GM12892 (cell line): ENCODE results near the gene SV2C.
A peak's percentile ranks its signal among the peaks of the same experiment; 100 is the strongest.

ENCODE experiments used
- DNase-seq: peaks from one replicate; pipeline ENCODE4 v3.0.0; 2011; ENCODE audit not compliant: insufficient read length
- FAIRE-seq: peaks from 2 replicates; lab custom pipeline; 2011; peaks lifted over from hg19 to GRCh38; lab: Jason Lieb, UNC
- POLR2A ChIP-seq: IDR thresholded peaks from 2 replicates; pipeline ENCODE4 v1.6.1; 2011; ENCODE audit warnings: low read depth, low read length, control low read depth
- POLR2AphosphoS5 ChIP-seq: IDR thresholded peaks from 2 replicates; pipeline ENCODE4 v1.6.1; 2011; ENCODE audit warnings: low read depth, low read length, control low read depth
- TAF1 ChIP-seq: IDR thresholded peaks from 2 replicates; pipeline ENCODE4 v1.6.1; 2011; ENCODE audit warnings: low read depth, mild to moderate bottlenecking, control low read depth, low read length, borderline replicate concordance

SV2C gene

DNA sequence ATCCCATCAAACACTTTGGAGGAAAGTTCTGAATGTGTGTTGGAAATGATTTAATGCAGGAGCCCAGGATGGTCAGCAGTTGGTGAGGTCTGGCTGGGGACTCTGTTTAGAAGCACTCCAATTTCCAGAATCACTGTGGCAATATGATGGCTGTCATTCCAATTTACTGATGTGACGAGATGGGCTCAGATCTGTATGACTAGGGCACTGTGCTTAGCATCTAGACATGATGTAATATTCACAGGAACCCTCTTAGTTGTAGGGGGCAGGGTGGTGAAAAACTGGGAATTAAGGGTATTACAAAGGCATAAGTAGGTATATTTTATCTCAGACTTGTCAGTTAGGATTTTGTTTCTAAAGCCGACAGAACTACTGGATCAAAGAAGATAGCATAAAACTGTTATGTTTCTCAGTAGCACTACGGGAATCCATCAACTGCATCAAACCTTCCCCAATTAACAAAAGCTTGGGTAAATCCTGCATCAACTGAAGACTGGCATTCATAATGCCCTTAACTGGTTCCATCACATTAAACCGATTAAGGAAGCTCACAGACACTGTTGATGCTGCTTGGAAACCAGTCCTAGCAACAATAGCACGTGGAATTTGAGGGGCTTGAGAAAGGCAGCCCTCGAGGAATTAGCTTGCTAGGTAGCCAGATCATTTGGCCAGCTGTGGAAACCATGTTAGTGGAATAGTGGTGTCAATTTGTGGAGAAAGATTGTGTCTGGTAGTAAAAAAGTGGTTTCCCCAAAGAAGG, 86.1 kb downstream of the SV2C start:
- no peak for FAIRE-seq
- TF ChIP-seq TAF1 = no peak
- TF ChIP-seq POLR2A = no peak
- TF ChIP-seq POLR2AphosphoS5 = no peak

DNA sequence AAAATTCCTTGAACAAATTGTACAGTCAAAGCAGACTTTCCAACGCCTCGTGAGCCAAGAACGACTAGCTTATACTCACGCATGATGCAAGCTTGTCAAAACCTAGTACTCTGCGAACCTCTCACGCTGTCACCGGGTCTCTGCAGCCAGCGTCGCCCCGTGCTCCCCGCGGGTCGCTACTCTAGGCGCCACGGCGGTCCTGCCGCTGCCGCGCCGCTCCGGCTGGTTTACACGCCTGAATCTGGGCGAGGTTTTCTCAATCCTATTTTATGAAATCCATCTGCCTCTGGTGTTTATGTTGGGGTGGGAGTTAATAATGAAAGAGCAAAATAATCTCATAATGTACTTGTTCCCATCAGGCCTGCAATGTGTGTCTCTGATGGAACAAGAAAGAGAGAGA, 90.9 kb downstream of the SV2C start:
- no peak for DNase-seq
- TF ChIP-seq POLR2AphosphoS5 = no peak
- no peak for TF ChIP-seq TAF1
- no peak for TF ChIP-seq POLR2A
- FAIRE-seq = no peak

More for the DNA sequence above, 86.1 kb downstream of the SV2C start:
- DNase-seq = no peak

DNA sequence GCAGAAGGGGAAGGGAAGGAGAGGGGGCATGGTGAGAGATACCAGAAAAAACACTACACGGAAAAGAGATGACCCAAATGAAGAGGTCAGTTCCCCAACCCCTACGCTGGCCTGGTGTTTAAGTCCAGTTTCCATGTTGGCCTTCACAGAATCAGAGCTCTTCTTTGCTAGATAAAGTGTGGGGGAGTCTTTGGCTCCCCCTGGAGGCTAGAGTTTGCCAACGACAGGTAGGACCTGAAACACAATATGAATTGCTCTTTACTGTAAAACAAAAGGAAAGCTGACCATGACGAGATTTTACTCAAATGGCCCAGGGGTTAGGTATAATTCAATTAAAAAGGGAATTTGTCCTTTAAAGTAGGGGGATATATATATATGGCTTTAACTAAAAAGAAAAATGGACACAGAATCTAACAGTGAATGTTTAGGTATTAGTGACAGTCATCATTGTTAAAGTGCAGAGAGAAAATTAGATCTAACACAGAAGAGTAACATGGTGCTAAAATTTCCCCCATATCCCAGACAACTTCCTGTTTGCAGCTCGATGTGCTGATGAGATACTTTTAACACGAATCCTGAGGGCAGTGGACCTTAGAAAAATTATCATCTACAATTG, 92.0 kb downstream of the SV2C start:
- DNase-seq = peak; percentile 46
- TF ChIP-seq POLR2AphosphoS5 = no peak
- TF ChIP-seq TAF1 = no peak
- no peak for TF ChIP-seq POLR2A
- FAIRE-seq = peak; percentile 95

DNA sequence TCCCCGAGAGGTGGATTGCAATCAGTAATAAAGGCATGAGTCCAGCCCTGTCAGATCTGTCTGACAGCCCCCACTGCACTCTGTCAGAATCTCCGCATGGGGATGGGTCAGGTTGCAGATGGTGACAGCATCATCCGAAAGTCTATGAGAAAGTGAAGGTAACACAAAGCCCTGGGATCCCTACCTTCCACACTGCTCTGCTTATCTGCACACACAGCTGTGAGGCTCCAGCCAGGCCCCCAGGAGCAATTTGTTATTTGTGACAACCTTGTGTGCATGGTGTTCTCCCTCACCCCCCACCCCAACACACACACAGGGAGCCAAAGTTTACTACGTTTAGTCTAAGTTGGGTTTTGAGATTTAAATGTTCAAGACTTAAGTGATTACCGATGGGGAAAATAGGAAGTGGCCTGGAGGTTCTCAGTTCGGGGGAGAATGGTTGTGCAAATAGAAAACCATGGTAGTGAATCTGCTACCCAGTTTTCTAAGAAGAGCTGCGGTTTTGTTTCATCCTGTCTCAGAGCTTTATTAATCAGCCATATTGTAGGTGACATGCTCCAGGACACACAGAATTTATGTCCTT, 92.7 kb downstream of the SV2C start:
- FAIRE-seq (peak; percentile 75), DNase-seq (no peak)
- TF ChIP-seq POLR2A (no peak), POLR2AphosphoS5 (no peak), TAF1 (no peak)

DNA sequence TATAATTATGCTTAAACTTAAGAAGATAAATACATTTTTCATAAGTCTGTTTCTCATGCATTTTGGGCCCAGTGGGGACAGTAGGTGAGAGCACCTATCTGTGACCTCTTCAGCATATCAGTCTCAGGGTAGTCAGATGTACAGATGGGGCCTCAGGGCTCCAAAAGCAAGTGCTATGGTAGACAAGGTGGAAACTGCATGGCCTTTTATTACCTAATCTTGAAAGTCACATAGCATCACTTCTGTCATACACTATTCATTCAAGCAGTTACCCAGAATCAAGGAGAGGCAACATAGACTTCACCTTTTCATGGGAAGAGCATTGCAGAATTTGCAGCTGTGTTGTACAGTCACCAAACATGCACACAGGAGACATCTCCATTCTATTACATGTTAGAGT, 94.8 kb downstream of the SV2C start:
- DNase-seq = no peak
- FAIRE-seq = no peak
- TF ChIP-seq POLR2AphosphoS5 (no peak), POLR2A (no peak), TAF1 (no peak)

DNA sequence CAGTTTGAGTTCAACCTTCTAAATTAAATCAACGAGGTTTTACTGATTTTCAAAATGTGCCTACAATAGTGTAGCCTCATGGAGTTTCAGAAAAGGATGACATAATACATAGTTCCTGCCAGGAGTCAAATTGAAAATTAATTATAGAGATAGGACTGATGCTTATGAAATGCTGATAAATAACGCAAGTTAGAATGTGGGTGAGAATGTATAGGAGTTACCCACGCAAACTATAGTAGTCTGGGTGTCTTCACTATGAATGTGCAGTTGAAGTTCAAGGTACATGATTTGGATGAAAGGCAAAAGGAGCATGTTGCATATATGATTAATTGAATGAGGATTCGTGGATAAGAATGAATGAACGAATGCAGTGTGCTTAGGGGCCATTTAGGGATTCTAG, 95.7 kb downstream of the SV2C start:
- DNase-seq (no peak), FAIRE-seq (peak; percentile 9)
- no peak for TF ChIP-seq POLR2AphosphoS5
- no peak for TF ChIP-seq POLR2A
- TF ChIP-seq TAF1 = no peak

DNA sequence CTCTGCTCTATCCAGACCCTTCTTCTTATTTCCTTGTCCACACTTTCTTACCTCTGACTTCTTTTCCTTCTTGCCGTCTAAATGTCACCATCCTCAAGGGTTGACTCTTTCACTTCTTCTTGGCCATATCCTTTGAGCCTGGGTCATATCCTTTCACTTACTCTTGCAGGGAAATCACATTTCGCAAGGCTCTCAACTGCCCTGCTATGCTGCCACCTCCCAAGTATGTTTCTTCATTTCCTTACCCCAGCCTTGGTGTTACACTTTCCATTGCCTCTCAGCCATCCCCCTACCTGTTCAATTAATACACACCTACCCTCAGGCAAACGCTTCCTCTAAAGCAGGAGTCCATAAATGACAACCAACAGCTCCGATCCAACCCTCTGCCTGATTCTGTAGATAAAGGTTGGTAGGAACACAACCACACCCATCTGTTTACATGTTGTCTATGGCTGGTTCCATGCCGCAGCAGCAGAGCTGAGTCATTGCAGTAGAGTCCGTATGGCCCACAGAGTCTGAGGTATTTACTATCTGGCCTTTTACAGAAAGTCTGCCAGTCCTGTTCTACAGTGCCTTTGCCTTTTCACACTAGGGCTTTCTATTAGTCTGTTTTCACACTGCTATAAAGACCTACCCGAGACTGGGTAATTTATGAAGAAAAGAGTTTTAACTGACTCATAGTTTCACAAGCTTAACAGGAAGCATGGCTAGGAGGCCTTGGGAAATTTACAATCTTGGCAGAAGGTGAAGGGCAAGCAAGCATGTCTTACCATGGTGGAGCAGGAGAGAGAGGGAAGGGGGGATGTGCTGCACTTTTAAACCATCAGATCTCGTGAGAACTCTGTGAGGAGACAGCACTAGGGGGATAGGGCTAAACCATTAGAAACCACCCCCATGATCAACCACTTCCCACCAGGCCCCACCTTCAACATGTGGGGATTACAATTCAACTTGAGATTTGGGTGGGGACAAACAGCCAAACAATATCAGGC, 97.9 kb downstream of the SV2C start:
- no peak for TF ChIP-seq TAF1
- TF ChIP-seq POLR2AphosphoS5 = no peak
- TF ChIP-seq POLR2A = no peak
- DNase-seq (no peak), FAIRE-seq (peak; percentile 92)

DNA sequence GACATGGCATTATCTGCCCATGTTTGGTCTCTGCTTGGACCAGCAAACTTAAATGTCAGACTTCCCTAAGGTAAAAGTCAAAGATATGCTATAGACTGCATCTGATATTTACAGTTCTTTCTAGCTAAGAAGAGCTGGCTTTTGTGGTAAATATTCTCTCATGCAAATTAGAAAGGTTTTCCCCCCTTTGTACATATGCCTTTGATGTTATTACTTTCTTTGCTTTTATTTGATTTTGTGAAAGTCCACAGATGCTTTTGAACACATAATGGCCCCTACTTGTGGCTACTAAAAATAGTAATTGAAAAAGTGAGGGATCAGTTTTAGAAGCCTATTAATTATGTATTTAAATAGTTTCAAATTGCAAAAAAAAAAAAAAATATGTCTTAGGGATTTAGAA, 104.2 kb downstream of the SV2C start:
- FAIRE-seq (no peak), DNase-seq (no peak)
- TF ChIP-seq TAF1 = no peak
- no peak for TF ChIP-seq POLR2AphosphoS5
- no peak for TF ChIP-seq POLR2A

DNA sequence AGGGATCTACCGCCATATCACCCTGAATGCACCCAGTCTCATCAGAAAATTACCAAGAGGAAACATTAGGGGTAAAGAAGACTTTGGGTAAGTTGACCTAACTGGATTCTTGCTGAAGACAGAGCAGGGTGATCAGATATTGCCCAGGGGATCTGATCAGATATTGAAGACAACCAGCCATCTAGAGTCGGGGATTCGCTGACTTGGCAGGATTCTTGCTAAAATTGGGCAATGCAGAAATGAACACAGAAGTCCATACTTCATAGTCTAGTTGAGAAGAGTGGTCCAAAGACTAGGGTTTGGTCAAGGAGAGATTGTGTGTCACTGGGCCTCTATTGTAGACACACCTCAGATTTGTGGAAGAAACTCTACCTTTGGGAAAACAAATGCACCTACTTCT, 107.2 kb downstream of the SV2C start:
- DNase-seq = no peak
- no peak for FAIRE-seq

DNA sequence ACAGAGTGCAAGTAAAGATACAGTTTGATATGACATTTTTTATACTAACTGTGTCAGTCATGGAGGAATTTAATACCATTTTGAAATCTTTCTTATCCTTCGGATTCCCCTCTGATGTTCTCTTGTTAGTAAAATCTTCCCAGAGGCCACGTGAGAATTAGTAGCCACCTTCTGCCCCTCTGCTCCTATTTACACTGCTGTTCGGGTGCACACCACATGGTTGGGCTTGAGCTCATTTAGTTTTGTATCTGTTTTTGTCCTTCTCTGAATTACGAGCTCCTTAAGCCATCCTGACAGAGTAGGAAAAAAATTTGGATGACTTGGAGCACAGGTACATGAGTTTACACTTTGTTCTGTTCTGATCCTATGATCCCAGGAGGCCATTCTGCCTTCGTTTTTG, 109.7 kb downstream of the SV2C start:
- FAIRE-seq = no peak
- TF ChIP-seq POLR2AphosphoS5 (no peak), TAF1 (no peak), POLR2A (no peak)
- DNase-seq = no peak

More for the DNA sequence above, 107.2 kb downstream of the SV2C start:
- TF ChIP-seq POLR2AphosphoS5 (no peak), POLR2A (no peak), TAF1 (no peak)
